ENCODE data around the gene CACNG8. TPM values are rescaled to one million over a fixed set of nuclear protein-coding genes. Genes with fewer than 3 reads are reported as not detected.
"Not testable (repeated sequence)": the region's sequence is repeated elsewhere in the genome, so short reads cannot be mapped to it uniquely, and the experiment has no call there.

Gene CACNG8
- polyA plus RNA-seq (ENCODE audit: insufficient read length in 10 of 10) = 1 to 10 TPM in 1 of 10 donors, under 1 TPM in 9; 0.39 to 1.0 (median 0.55) TPM
- long read RNA-seq, donor 1 = 0 reads
- long read RNA-seq, donor 2 = 0 reads
- long read RNA-seq, donor 3 = 0 reads
- long read RNA-seq, donor 4 = 0 reads
- long read RNA-seq, donor 5 = 0 reads
- long read RNA-seq, donor 6 = 0 reads
- long read RNA-seq, donor 7 = 0 reads
- long read RNA-seq, donor 8 = 0 reads
- long read RNA-seq, donor 9 = 0 reads

GRCh38 chr19:53962887-53963431 lies at the start of gene CACNG8:
Gene CACNG8 (plus strand): TSS chr19:53962937.
- no peak for DNase-seq

GRCh38 chr19:53915000-53915399 lies 47.7 kb upstream of the CACNG8 start:
- no peak for DNase-seq

- DNase-seq = no peak
Observed at GRCh38 chr19:53916004-53916403, 46.7 kb upstream of the CACNG8 start.

- DNase-seq = no peak
Observed at GRCh38 chr19:53917356-53917755, 45.4 kb upstream of the CACNG8 start.

- peak; percentile 25 to 73 (median 61) for DNase-seq
Observed at GRCh38 chr19:53927739-53928138, 35.0 kb upstream of the CACNG8 start.

GRCh38 chr19:53936029-53936428 lies 26.7 kb upstream of the CACNG8 start:
- no peak for DNase-seq

- DNase-seq = no peak
Observed at GRCh38 chr19:53942001-53942786, 20.5 kb upstream of the CACNG8 start.

GRCh38 chr19:53944416-53944815 lies 18.3 kb upstream of the CACNG8 start:
- DNase-seq = no peak

GRCh38 chr19:53944933-53945332 lies 17.8 kb upstream of the CACNG8 start:
- DNase-seq = no peak

GRCh38 chr19:53945441-53945840 lies 17.3 kb upstream of the CACNG8 start:
- DNase-seq = no peak

GRCh38 chr19:53945998-53946397 lies 16.7 kb upstream of the CACNG8 start:
- no peak for DNase-seq

GRCh38 chr19:53947624-53948023 lies 15.1 kb upstream of the CACNG8 start:
- DNase-seq = no peak

GRCh38 chr19:53948611-53949010 lies 14.1 kb upstream of the CACNG8 start:
- not testable (repeated sequence) for DNase-seq

- DNase-seq = no peak
Observed at GRCh38 chr19:53951436-53951835, 11.3 kb upstream of the CACNG8 start.

GRCh38 chr19:53951947-53952346 lies 10.8 kb upstream of the CACNG8 start:
- no peak for DNase-seq

GRCh38 chr19:53953383-53953782 lies 9.4 kb upstream of the CACNG8 start:
- no peak for DNase-seq

GRCh38 chr19:53957448-53958167 lies 5.1 kb upstream of the CACNG8 start:
- DNase-seq = no peak

GRCh38 chr19:53958168-53958571 lies 4.6 kb upstream of the CACNG8 start:
- no peak for DNase-seq

GRCh38 chr19:53958823-53959757 lies 3.6 kb upstream of the CACNG8 start:
- no peak for DNase-seq

- DNase-seq = no peak
Observed at GRCh38 chr19:53960187-53960586, 2.5 kb upstream of the CACNG8 start.

GRCh38 chr19:53960886-53961285 lies 1.9 kb upstream of the CACNG8 start:
- DNase-seq = no peak

Data from muscle of back (tissue), 13 donors.